AG09319 (cell line): Measurements from ENCODE around the gene BASP1.

Experiments
- DNase-seq: peaks from one replicate; pipeline ENCODE4 v3.0.0-alpha.2; 2010; ENCODE audit warnings: low read depth; ENCODE audit errors: extremely low read depth
- CTCF ChIP-seq: IDR thresholded peaks from 2 replicates; pipeline ENCODE4 v1.5.1; 2011; ENCODE audit warnings: low read depth, mild to moderate bottlenecking, inconsistent platforms, low read length, moderate library complexity

BASP1 gene

GRCh38 chr5:17232405-17232804, 15.0 kb downstream of the BASP1 start:
- no peak for DNase-seq
- no peak for TF ChIP-seq CTCF

- no peak for TF ChIP-seq CTCF
- DNase-seq: no peak
Observed at GRCh38 chr5:17233488-17233887, 16.1 kb downstream of the BASP1 start.

GRCh38 chr5:17234374-17234773, 16.9 kb downstream of the BASP1 start:
- no peak for DNase-seq
- no peak for TF ChIP-seq CTCF

GRCh38 chr5:17235731-17236330, 18.4 kb downstream of the BASP1 start:
- no peak for TF ChIP-seq CTCF
- DNase-seq: no peak

GRCh38 chr5:17238521-17239041, 21.1 kb downstream of the BASP1 start:
- TF ChIP-seq CTCF: no peak

GRCh38 chr5:17239953-17240352, 22.5 kb downstream of the BASP1 start:
- no peak for TF ChIP-seq CTCF
- DNase-seq: no peak

More at GRCh38 chr5:17238521-17239041, 21.1 kb downstream of the BASP1 start:
- no peak for DNase-seq

- no peak for TF ChIP-seq CTCF
- no peak for DNase-seq
Observed at GRCh38 chr5:17240487-17240886, 23.1 kb downstream of the BASP1 start.
